Loucy (cell line): ENCODE measurements around the gene FAM83C.

Experiments used
- H2AFZ ChIP-seq: fragments of 200-600 bp; sonication (generic); 2 replicates; pipeline ENCODE4 v1.6.0; 2016; ENCODE audit warnings: antibody characterized with exemption, mild to moderate bottlenecking, low read length, moderate library complexity
- H3F3A ChIP-seq: fragments of 200-600 bp; 2 replicates; pipeline ENCODE4 v1.6.0; 2016; ENCODE audit warnings: antibody characterized with exemption, low read depth, mild to moderate bottlenecking
- H3K27me3 ChIP-seq: fragments of 200-600 bp; sonication (generic); 2 replicates; pipeline ENCODE4 v1.6.1; 2014; ENCODE audit warnings: low read length, mild to moderate bottlenecking; ENCODE audit not compliant: insufficient read depth, poor library complexity, severe bottlenecking
- H3K36me3 ChIP-seq: fragments of 200-600 bp; sonication (generic); 2 replicates; pipeline ENCODE4 v1.6.1; 2016; ENCODE audit warnings: low read length; ENCODE audit not compliant: insufficient read depth
- H3K4me1 ChIP-seq: fragments of 200-600 bp; sonication (generic); 2 replicates; pipeline ENCODE4 v1.5.1; 2014; ENCODE audit warnings: low read length, mild to moderate bottlenecking; ENCODE audit not compliant: insufficient read depth, poor library complexity, severe bottlenecking
- H3K4me2 ChIP-seq: fragments of 200-600 bp; sonication (generic); 2 replicates; pipeline ENCODE4 v1.6.0; 2014; ENCODE audit warnings: antibody characterized with exemption, low read length, low read depth, mild to moderate bottlenecking; ENCODE audit not compliant: poor library complexity, severe bottlenecking
- H3K4me3 ChIP-seq: fragments of 200-600 bp; sonication (generic); 2 replicates; pipeline ENCODE4 v1.5.1; 2014; ENCODE audit warnings: low read length, mild to moderate bottlenecking, mixed read lengths; ENCODE audit not compliant: poor library complexity, severe bottlenecking
- H3K79me2 ChIP-seq: fragments of 200-600 bp; sonication (generic); 2 replicates; pipeline ENCODE4 v1.6.1; 2014; ENCODE audit warnings: low read length; ENCODE audit not compliant: insufficient read depth
- H3K9ac ChIP-seq: fragments of 200-600 bp; sonication (generic); 2 replicates; pipeline ENCODE4 v1.6.0; 2014; ENCODE audit warnings: mild to moderate bottlenecking, low read depth, low read length, moderate library complexity; ENCODE audit not compliant: poor library complexity, severe bottlenecking
- H3K9me2 ChIP-seq: fragments of 200-600 bp; sonication (generic); replicated peaks from 2 replicates; pipeline ENCODE4 v1.6.1; 2016; ENCODE audit warnings: low read depth, low read length, mixed read lengths
- H3K9me3 ChIP-seq: fragments of 200-600 bp; sonication (generic); 2 replicates; pipeline ENCODE4 v1.6.1; 2014; ENCODE audit warnings: mild to moderate bottlenecking, antibody characterized with exemption, low read length, low read depth; ENCODE audit not compliant: insufficient read depth
- H4K20me1 ChIP-seq: fragments of 200-600 bp; sonication (generic); 2 replicates; pipeline ENCODE4 v1.6.0; 2014; ENCODE audit warnings: antibody characterized with exemption, low read length, mild to moderate bottlenecking; ENCODE audit not compliant: insufficient read depth, poor library complexity, severe bottlenecking
- EZH2phosphoT487 ChIP-seq: fragments of 200-600 bp; IDR thresholded peaks from 2 replicates; pipeline ENCODE4 v1.6.1; 2018; ENCODE audit warnings: antibody characterized with exemption, mild to moderate bottlenecking, moderate library complexity, borderline replicate concordance
- TF ChIP-seq, protein P1 (sequence below): fragments of 200-600 bp; sonication (generic); conservative IDR thresholded peaks from 2 replicates; pipeline ENCODE4 v1.5.1; 2014; ENCODE audit warnings: mild to moderate bottlenecking, antibody characterized with exemption, low read length

FAM83C gene

DNA sequence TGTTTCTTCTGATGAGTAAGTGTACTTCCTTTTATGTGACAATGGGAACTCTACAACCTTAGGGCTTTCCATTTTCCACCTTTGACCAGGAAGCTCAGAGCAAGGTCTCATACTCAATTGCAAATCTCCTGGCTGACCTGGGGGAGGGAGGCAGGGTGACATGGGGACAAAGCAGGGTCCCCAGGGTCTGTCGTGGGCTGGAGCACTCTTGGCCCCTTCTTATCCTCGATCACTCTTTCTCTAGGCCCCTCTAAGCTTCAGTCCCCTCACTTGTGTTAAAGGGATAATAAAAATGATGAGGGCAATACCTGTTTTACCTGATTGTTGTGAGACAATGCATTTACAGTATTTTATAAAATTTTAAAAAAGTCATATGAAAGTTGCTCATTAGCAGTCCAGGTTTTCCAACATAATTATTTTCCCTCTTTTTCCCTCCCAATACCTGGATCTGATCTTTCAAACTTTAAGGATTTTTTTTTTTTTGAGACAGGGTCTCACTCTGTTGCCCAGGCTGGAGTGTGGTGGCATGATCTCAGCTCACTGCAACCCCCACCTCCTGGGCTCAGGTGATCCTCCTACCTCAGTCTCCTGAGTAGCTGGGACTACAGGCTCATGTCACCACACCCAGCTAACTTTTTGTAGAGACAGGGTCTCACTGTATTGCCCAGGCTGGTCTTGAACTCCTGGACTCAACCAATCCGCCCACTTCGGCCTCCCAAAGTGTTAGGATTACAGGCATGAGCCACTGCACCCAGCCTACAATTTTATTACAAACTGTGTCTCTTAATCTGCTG, 8.4 kb upstream of the FAM83C start:
- no peaks in the 10 kb centered on the region for H3F3A ChIP-seq
- H3K4me2 ChIP-seq = no peak overlapping the region
- no peaks in the 10 kb centered on the region for H3K4me1 ChIP-seq
- no peaks in the 10 kb centered on the region for H3K27me3 ChIP-seq
- no peaks in the 10 kb centered on the region for H3K9me2 ChIP-seq
- no peaks in the 10 kb centered on the region for H3K9me3 ChIP-seq
- no peak overlapping the region for H2AFZ ChIP-seq
- H3K9ac ChIP-seq = no peak overlapping the region
- no peaks in the 10 kb centered on the region for H3K79me2 ChIP-seq
- TF ChIP-seq, protein P1, sequence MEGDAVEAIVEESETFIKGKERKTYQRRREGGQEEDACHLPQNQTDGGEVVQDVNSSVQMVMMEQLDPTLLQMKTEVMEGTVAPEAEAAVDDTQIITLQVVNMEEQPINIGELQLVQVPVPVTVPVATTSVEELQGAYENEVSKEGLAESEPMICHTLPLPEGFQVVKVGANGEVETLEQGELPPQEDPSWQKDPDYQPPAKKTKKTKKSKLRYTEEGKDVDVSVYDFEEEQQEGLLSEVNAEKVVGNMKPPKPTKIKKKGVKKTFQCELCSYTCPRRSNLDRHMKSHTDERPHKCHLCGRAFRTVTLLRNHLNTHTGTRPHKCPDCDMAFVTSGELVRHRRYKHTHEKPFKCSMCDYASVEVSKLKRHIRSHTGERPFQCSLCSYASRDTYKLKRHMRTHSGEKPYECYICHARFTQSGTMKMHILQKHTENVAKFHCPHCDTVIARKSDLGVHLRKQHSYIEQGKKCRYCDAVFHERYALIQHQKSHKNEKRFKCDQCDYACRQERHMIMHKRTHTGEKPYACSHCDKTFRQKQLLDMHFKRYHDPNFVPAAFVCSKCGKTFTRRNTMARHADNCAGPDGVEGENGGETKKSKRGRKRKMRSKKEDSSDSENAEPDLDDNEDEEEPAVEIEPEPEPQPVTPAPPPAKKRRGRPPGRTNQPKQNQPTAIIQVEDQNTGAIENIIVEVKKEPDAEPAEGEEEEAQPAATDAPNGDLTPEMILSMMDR = no peak
- no peak for TF ChIP-seq EZH2phosphoT487
- no peak overlapping the region for H3K4me3 ChIP-seq
- H3K36me3 ChIP-seq = no peaks in the 10 kb centered on the region
- H4K20me1 ChIP-seq = no peaks in the 10 kb centered on the region

DNA sequence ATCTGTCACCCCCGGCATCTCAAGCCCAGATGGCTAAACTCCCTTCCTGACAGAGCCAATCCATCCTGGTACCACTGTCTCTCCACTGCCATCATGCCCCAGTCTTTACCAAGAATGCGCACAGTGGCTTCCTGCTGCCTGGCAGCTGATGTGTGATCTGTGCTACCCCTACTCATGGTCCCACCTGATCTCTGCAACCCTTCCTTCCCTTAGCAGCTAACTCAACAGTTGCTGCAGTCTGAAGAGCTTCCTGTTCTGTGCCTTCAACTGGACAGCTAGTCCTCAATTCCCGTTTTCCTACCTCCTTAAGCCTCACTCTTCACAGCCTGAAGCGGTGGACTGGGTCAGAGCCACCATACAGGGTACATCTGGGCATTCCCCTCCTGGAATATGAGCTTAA, 7.6 kb upstream of the FAM83C start:
- H3K27me3 ChIP-seq = no peaks in the 10 kb centered on the region

GRCh38 chr20:35298264-35298663, 6.0 kb upstream of the FAM83C start:
- H3K9ac ChIP-seq = no peak overlapping the region
- H3K4me3 ChIP-seq = no peak overlapping the region
- H4K20me1 ChIP-seq = no peaks in the 10 kb centered on the region
- no peaks in the 10 kb centered on the region for H3K4me1 ChIP-seq
- H3K4me2 ChIP-seq = no peak overlapping the region
- no peaks in the 10 kb centered on the region for H3K79me2 ChIP-seq
- no peaks in the 10 kb centered on the region for H3F3A ChIP-seq
- H3K36me3 ChIP-seq = no peaks in the 10 kb centered on the region
- no peaks in the 10 kb centered on the region for H3K27me3 ChIP-seq
- TF ChIP-seq, protein P1 = no peak
- no peak for TF ChIP-seq EZH2phosphoT487
- no peak overlapping the region for H2AFZ ChIP-seq
- no peaks in the 10 kb centered on the region for H3K9me3 ChIP-seq
- H3K9me2 ChIP-seq = no peaks in the 10 kb centered on the region

More for the DNA sequence above, 7.6 kb upstream of the FAM83C start:
- no peak for TF ChIP-seq EZH2phosphoT487
- TF ChIP-seq, protein P1 = no peak
- H3K9me3 ChIP-seq = no peaks in the 10 kb centered on the region
- H3K4me2 ChIP-seq = no peak overlapping the region
- no peak overlapping the region for H3K9ac ChIP-seq
- H3F3A ChIP-seq = no peaks in the 10 kb centered on the region
- H3K36me3 ChIP-seq = no peaks in the 10 kb centered on the region
- no peak overlapping the region for H2AFZ ChIP-seq
- no peaks in the 10 kb centered on the region for H3K79me2 ChIP-seq
- H4K20me1 ChIP-seq = no peaks in the 10 kb centered on the region
- no peaks in the 10 kb centered on the region for H3K4me1 ChIP-seq
- H3K9me2 ChIP-seq = no peaks in the 10 kb centered on the region
- no peak overlapping the region for H3K4me3 ChIP-seq
